Stimulated activated CD8-positive, alpha-beta memory T cell treated with anti-CD3 and anti-CD28 coated beads, Interleukin-12 subunit alpha, Interleukin-12 subunit beta, amount 100 ng/mL, for 24 hours (primary cell): ENCODE data around the gene PRKAR1B.

ENCODE experiments used
- DNase-seq: peaks from one replicate; pipeline ENCODE4 v3.0.0-alpha.2; 2020; ENCODE audit errors: extremely low read depth

The PRKAR1B gene

GRCh38 chr7:572416-573268 lies 154.4 kb downstream of the PRKAR1B start:
- no peak for DNase-seq

GRCh38 chr7:571718-572415 lies 155.2 kb downstream of the PRKAR1B start:
- DNase-seq = no peak

- no peak for DNase-seq
These were observed 155.9 kb downstream of the PRKAR1B start for GRCh38 chr7:571096-571717.

DNA sequence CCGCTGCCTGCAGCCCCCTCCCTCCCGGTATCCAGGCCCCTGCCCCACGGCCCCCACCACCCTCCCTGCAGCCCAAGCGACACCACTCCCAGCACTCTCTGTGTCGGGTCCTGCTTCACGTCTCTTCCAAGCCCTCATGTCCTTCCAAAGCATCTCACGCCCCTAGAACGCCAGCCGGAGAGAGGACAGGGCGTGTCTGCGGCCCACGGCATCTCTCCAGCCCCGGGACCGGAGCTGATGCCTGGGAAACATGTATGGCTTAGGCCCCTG lies 156.3 kb downstream of the PRKAR1B start:
- no peak for DNase-seq

GRCh38 chr7:569996-570800 lies 156.9 kb downstream of the PRKAR1B start:
- no peak for DNase-seq

GRCh38 chr7:569071-569855 lies 157.8 kb downstream of the PRKAR1B start:
- no peak for DNase-seq

GRCh38 chr7:568031-568951 lies 158.8 kb downstream of the PRKAR1B start:
- no peak for DNase-seq

- DNase-seq = no peak
These were observed 159.7 kb downstream of the PRKAR1B start for GRCh38 chr7:567305-567883.

DNA sequence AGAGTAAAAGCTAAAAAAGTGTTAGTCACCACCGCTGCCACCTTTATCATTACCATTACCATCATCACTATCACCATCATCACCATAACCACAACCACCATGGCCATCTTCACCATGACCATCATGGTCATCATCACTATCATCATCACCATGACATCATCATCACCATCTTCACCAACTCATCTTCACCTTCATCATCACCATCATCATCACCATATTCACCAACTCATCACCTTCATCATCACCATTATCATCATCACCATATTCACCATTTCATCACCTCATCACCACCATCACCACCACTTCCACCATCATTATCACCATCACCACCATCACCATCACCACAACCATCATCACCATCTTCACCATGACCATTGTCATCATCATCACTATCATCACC lies 161.0 kb downstream of the PRKAR1B start:
- DNase-seq = no peak

- no peak for DNase-seq
These were observed 162.8 kb downstream of the PRKAR1B start for GRCh38 chr7:564176-564865.

DNA sequence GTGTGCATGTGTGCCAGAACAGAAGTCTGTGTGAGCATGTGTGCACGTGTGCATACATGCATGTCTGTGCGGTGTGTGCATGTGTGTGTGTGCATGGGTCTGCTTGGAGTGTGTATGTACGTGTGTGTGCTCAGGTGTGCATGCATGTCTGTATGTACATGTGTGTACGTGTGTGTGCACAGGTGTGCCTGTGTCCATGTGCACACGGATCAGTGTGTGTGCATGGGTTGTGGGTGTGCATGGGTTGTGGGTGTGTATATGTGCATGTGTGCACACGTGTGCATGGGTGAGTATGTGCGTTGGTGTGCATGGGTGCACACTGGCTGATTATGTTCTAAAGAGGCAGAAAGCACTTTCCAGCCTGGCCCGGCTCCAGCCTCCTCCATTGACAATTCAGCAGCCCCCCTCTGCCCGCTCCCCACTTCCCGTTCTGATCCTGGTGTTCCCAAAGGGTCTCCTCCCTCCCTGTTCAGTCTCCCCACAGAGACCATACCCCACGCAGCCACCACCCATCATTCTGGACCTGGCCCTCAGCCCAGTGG lies 163.4 kb downstream of the PRKAR1B start:
- DNase-seq = no peak

- DNase-seq = no peak
These were observed 164.1 kb downstream of the PRKAR1B start for GRCh38 chr7:562789-563628.

GRCh38 chr7:562374-562675 lies 164.8 kb downstream of the PRKAR1B start:
- DNase-seq = no peak

DNA sequence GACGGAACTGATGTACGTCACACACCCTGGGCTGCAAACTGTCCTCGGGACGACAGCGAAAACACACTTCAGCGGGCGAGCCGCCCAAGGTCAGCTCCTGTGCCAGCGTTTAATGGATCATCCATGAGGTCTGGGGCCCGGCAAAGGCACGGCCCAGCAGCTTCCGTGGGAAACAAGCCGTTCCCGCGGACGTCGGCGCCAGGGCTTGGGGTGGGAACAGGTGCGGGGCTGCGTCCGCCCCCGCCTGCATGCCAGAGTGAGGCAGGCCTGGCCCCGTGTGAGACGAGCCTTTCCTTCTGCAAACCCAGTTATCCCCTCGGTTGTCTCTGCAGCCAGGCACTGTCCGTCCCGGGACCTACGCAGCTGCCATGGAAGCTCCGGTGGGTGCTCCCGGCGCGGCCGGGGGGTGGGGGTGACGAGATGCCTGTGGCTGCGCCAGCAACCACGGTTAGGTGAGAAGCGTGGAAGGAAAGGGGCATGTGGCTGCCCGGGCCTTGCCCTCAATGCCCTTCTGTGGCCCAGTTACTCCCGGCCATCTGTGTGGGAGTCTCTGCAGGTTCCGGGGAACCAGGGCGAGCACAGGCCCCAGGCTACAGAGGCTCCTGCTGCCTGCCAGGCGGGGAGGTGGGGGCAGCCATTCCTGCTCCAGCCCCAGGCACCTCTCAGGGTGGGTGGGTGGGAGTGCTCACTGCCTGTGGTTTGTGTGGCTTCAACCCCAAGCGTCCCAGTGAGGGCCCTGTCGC lies 165.3 kb downstream of the PRKAR1B start:
- no peak for DNase-seq

- DNase-seq = no peak
These were observed 166.0 kb downstream of the PRKAR1B start for GRCh38 chr7:560966-561630.

GRCh38 chr7:559396-559705 lies 167.7 kb downstream of the PRKAR1B start:
- DNase-seq = no peak

- DNase-seq = no peak
These were observed 169.6 kb downstream of the PRKAR1B start for GRCh38 chr7:557558-557881.
